AG20443 (cell line): ENCODE measurements around the gene EPHA5.
A peak's percentile ranks its signal among the peaks of the same experiment; 100 is the strongest.

ENCODE experiments used
- DNase-seq: peaks from one replicate; pipeline ENCODE4 v3.0.0; 2012; ENCODE audit warnings: low spot score, mixed read lengths

EPHA5 gene

GRCh38 chr4:65624651-65625050 is 45.6 kb downstream of the EPHA5 start:
- DNase-seq: no peak

DNA sequence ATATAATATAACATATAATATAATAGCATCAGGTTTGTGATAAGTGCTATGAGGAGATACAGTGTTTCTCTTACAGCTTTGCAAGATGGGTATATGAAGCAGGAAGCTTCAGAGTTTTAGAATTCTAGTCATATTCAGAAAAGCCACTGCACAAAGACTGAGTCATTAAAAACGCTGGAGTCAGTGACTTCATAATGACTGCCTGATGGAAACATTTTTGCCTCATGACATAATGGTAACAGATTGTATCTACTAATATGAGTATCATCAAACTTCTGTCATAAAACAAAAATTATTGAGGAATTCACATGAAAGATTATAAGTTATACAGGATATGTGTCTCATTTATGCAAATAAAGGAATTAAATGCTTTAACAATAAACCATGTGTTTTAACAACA is 46.8 kb downstream of the EPHA5 start:
- DNase-seq: peak; percentile 11

GRCh38 chr4:65617416-65617815 is 52.9 kb downstream of the EPHA5 start:
- DNase-seq: no peak

- no peak for DNase-seq
These were observed 65.8 kb downstream of the EPHA5 start for GRCh38 chr4:65604515-65604914.

GRCh38 chr4:65600656-65601055 is 69.6 kb downstream of the EPHA5 start:
- DNase-seq: no peak

DNA sequence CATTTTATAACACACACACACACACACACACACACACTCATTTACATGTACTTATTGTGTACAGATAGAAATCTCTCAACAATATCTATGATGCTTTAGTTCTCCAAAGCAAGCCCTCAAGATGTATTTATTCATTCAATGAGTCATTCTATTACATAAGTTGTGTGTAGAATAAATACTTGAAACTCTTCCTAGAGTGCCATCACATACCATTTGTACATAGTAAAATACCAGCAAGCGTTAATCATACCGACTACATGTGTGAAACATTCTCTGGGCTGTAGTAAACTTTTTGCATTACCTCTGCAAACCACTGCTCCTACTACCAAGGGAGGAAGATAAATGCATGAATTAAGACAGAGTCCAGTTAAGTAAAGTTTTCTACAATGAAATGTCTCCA is 70.9 kb downstream of the EPHA5 start:
- DNase-seq: no peak

- DNase-seq: no peak
These were observed 72.6 kb downstream of the EPHA5 start for GRCh38 chr4:65597697-65598096.

DNA sequence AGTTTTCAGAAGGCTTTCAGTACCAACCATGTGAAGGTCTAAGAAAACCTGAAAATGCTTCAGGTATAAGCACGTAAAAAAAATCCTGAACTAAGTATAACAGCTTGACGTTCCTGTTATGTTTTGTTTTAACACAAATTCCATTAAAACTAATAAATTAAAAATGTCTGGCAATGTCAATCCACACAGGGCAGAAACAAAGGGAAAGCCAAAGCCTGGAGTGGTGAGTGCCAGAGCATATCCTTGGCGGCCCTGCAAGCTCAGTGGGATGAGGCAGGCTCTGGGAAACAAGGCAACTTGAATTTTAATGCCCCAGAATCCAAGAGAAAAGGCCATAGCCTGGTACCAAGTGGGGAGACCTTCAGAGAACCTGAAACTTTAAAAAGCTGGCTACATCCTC is 78.2 kb downstream of the EPHA5 start:
- DNase-seq: no peak

- DNase-seq: no peak
These were observed 80.4 kb downstream of the EPHA5 start for GRCh38 chr4:65589921-65590320.

GRCh38 chr4:65589331-65589730 is 81.0 kb downstream of the EPHA5 start:
- no peak for DNase-seq

- no peak for DNase-seq
These were observed 89.7 kb downstream of the EPHA5 start for GRCh38 chr4:65580551-65580950.

GRCh38 chr4:65566473-65566872 is 103.8 kb downstream of the EPHA5 start:
- DNase-seq: no peak

GRCh38 chr4:65561164-65561563 is 109.1 kb downstream of the EPHA5 start:
- no peak for DNase-seq

DNA sequence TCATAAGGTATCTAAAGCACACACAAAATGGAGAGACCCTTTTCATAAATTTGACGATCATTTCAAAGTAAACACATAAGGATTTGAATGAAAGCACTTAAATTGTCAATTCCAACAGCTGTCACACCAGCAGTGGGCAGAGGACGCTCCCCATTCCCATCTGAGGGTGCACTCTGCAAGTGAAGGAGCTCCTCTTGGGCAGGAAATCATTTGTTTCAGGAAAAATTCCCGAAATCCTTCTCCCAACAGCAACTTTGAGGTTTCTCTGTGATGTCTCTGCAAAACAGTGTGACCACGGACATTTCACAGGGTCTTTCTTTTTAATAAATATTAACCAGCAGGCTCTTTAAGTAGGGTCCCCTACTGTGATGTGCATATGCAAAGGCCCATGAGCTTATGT is 111.0 kb downstream of the EPHA5 start:
- DNase-seq: no peak

DNA sequence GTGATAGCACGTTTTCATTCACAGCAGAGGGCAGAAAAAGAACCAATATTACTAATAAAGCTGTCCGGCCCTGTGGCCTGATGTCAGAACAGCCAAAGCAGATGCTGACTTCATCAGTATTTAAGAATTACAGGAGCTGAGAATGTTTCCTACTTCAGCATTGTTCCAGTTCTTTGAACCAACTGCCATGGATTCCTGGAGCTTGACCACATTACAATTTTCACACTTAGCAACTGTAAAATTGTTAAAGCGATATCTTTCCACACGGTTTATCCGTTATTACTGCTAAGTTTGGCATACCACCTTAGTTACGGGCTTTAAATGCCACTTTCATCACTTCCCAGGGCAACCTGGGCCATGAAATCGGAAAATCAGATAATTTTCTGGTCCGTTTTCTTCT is 118.2 kb downstream of the EPHA5 start:
- no peak for DNase-seq

DNA sequence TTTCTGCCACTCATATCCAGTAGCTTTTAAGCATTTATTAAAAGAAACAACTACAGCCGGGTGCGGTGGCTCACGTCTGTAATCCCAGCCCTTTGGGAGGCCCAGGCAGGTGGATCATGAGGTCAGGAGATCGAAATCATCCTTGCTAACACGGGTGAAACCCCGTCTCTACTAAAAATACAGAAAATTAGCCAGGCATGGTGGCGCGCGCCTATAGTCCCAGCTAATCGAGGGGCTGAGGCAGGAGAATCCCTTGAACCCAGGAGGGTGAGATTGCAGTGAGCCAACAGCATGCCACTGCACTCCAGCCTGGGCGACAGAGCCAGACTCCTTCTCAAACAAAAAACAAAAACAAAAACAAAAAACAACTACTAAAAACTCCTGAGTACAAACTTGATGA is 119.8 kb downstream of the EPHA5 start:
- DNase-seq: no peak

DNA sequence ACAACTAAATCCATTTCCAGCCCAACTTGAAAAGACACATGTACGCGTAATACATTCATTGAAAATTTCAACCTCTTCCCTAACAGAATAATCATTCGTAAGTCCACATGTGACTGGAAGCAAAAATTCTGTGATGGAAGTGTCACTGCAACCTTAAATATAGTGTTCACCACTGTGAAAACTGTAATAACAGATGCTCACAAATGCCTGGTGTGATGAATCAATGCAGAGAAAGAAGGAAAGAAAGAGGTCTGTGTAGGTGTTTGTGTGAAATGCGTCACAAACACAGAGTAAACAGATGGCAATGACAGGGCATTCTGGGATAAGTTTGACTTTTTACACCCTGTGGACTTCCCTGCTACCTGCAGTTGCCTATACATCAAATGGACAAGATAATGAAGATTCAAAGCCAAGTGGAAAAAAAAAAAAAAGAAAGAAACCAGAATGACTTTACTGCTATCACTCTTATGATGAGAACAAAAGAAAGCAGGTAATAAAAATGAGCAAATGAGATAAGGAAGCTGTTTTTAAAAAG is 123.3 kb downstream of the EPHA5 start:
- DNase-seq: no peak

GRCh38 chr4:65538571-65538970 is 131.7 kb downstream of the EPHA5 start:
- DNase-seq: no peak

DNA sequence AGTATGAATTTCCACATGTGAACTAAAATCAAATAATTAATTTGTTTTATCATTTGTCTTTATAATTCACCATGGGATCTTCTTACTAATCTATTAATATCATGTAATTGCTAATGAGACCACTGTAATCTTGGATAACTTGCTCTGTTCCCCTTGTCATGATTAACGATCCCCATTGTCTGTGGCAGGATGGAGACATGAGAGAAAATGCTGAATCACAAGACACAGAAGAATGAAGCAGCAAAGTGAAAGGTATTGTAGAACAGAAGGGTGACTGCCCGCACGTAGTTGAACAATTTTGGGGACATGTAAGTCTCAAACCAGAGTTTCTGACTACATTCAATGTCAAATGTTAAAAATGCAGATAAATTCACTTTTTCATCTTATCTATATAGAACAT is 135.2 kb downstream of the EPHA5 start:
- DNase-seq: no peak

DNA sequence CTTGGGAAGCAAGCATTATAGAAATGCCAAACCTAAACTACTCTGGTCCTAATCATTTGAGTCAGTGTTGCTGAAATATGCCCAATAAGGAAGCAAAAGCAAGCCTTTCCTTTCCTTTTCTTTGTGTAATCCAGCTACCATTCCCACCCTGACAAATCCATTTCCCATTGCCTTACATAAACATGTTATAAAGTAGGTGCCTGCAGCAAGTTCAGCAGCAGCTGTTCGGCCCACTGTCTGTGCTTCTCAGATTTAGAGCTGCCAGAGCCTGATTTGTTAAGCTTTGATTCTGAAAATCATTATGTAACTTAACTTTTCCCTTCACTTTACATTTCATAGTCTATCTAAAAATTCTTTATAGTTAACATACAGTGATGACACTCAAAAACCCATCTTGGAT is 148.6 kb downstream of the EPHA5 start:
- no peak for DNase-seq

DNA sequence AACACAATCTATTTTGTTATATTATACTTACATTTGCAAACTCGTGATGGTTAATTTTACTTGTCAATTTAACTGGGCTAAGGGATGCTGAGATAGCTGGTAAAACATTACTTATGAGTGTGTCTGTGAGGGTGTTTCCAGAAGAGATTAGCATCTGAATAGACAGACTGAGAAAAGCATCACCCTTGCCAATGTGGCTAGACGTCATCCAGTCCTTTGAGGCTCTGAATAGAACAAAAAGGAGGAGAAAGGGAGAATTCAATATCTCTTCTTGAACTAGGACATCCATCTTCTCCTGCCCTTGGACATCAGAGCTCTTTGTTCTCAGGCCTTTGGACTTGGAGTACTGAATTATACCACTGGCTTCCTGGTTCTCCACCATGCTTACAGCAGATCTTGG is 154.6 kb downstream of the EPHA5 start:
- DNase-seq: no peak

- DNase-seq: no peak
These were observed 159.3 kb downstream of the EPHA5 start for GRCh38 chr4:65510976-65511375.

DNA sequence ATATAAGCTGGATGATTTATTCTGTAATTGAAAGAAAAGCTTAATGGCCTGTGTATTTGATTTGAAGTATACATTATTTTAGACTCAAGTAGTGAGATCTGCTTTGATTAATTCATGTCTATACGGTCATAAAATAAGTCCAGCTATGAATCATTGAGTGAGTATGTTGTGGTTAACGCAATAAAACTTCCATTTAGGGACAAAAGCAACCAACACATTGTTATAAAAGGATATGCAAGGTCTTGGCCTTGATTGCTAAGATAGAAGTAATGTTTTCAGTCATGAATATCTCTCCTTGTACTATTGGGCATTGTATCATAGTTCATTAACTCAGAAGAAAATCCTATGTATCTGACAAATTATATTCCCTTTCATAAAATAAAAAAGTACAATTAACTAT is 162.1 kb downstream of the EPHA5 start:
- DNase-seq: no peak

- DNase-seq: no peak
These were observed 168.1 kb downstream of the EPHA5 start for GRCh38 chr4:65502131-65502701.

DNA sequence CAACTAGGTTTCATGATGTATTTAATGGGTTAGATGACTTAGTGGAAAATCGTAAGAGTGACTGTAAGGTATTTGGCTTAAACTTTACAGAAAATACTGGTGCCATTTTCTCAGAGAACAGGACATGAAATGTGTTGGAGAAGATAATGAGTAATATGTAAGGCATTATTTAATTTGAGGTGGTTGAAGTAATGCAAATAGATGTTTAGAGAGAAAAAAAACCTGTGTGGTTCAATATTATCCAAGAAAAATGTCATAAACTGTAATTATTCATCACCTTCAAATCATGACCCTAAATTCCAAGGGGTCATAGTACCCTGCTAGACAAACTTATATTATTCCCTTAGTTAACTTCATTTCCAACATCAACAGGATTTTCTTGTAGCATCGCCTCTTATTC is 171.7 kb downstream of the EPHA5 start:
- DNase-seq: no peak
